Activated naive CD4-positive, alpha-beta T cell treated with anti-CD3 and anti-CD28 coated beads, Interleukin-2, amount 50 U/mL, for 24 hours (primary cell): ENCODE data around the gene PRND.
A peak's percentile ranks its signal among the peaks of the same experiment; 100 is the strongest.
"Not testable (repeated sequence)": the region's sequence is repeated elsewhere in the genome, so short reads cannot be mapped to it uniquely, and the experiment has no call there.

Source experiments
- H3K27ac Mint-ChIP-seq: one replicate; pipeline ENCODE4 v1.8.0; 2021; ENCODE audit warnings: mild to moderate bottlenecking, mixed read lengths
- H3K27me3 Mint-ChIP-seq: one replicate; pipeline ENCODE4 v1.8.0; 2021; ENCODE audit warnings: mixed read lengths
- H3K36me3 Mint-ChIP-seq: one replicate; pipeline ENCODE4 v1.8.0; 2021; ENCODE audit warnings: mixed read lengths
- H3K4me1 Mint-ChIP-seq: one replicate; pipeline ENCODE4 v1.8.0; 2021; ENCODE audit warnings: mixed read lengths
- H3K4me3 Mint-ChIP-seq: one replicate; pipeline ENCODE4 v1.8.0; 2021; ENCODE audit warnings: mild to moderate bottlenecking, mixed read lengths
- H3K9me3 Mint-ChIP-seq: one replicate; pipeline ENCODE4 v1.8.0; 2021; ENCODE audit warnings: mixed read lengths

The PRND gene

GRCh38 chr20:4720041-4720976, 1.4 kb upstream of the PRND start:
- H3K36me3 Mint-ChIP-seq = no peaks in the 10 kb centered on the region
- H3K4me3 Mint-ChIP-seq = no peak overlapping the region
- H3K27ac Mint-ChIP-seq = no peak overlapping the region
- peaks cover 8% of the 10 kb centered on the region for H3K4me1 Mint-ChIP-seq
- no peaks in the 10 kb centered on the region for H3K9me3 Mint-ChIP-seq
- H3K27me3 Mint-ChIP-seq = no peaks in the 10 kb centered on the region

- no peaks in the 10 kb centered on the region for H3K9me3 Mint-ChIP-seq
Measured at GRCh38 chr20:4720977-4721349, 746 bp upstream of the PRND start.

GRCh38 chr20:4722571-4722970, 862 bp downstream of the PRND start:
- no peaks in the 10 kb centered on the region for H3K9me3 Mint-ChIP-seq
- peaks cover 20% of the 10 kb centered on the region for H3K4me1 Mint-ChIP-seq
- H3K27me3 Mint-ChIP-seq = no peaks in the 10 kb centered on the region
- H3K4me3 Mint-ChIP-seq = no peak overlapping the region
- no peak overlapping the region for H3K27ac Mint-ChIP-seq
- no peaks in the 10 kb centered on the region for H3K36me3 Mint-ChIP-seq

More at GRCh38 chr20:4720977-4721349, 746 bp upstream of the PRND start:
- Mint-ChIP-seq H3K27ac (no peak overlapping the region), H3K36me3 (no peaks in the 10 kb centered on the region), H3K27me3 (no peaks in the 10 kb centered on the region), H3K4me3 (no peak overlapping the region), H3K4me1 (peaks cover 8% of the 10 kb centered on the region)

- no peaks in the 10 kb centered on the region for H3K9me3 Mint-ChIP-seq
- no peak overlapping the region for H3K4me3 Mint-ChIP-seq
- H3K27me3 Mint-ChIP-seq = no peaks in the 10 kb centered on the region
- peaks cover 20% of the 10 kb centered on the region for H3K4me1 Mint-ChIP-seq
- H3K27ac Mint-ChIP-seq = no peak overlapping the region
- H3K36me3 Mint-ChIP-seq = no peaks in the 10 kb centered on the region
Measured at GRCh38 chr20:4722993-4723392, 1.3 kb downstream of the PRND start.

- H3K9me3 Mint-ChIP-seq, H3K4me3 Mint-ChIP-seq, H3K36me3 Mint-ChIP-seq, H3K27ac Mint-ChIP-seq, H3K27me3 Mint-ChIP-seq: not testable (repeated sequence)
- H3K4me1 Mint-ChIP-seq = peaks cover 24% of the 10 kb centered on the region
Measured at GRCh38 chr20:4723553-4723952, 1.8 kb downstream of the PRND start.

GRCh38 chr20:4724459-4725262, 3.0 kb downstream of the PRND start:
- Mint-ChIP-seq H3K9me3 (no peaks in the 10 kb centered on the region), H3K27me3 (no peaks in the 10 kb centered on the region), H3K27ac (no peak overlapping the region), H3K4me1 (peaks cover 24% of the 10 kb centered on the region), H3K4me3 (no peak overlapping the region), H3K36me3 (no peaks in the 10 kb centered on the region)

- Mint-ChIP-seq H3K27me3 (no peaks in the 10 kb centered on the region), H3K9me3 (no peaks in the 10 kb centered on the region), H3K36me3 (no peaks in the 10 kb centered on the region), H3K4me3 (no peak overlapping the region), H3K4me1 (peaks cover 24% of the 10 kb centered on the region), H3K27ac (no peak overlapping the region)
Measured at GRCh38 chr20:4725263-4725550, 3.5 kb downstream of the PRND start.

GRCh38 chr20:4726710-4727397, 5.1 kb downstream of the PRND start:
- peaks cover 16% of the 10 kb centered on the region for H3K4me1 Mint-ChIP-seq
- H3K9me3 Mint-ChIP-seq = no peaks in the 10 kb centered on the region
- no peaks in the 10 kb centered on the region for H3K36me3 Mint-ChIP-seq
- H3K27ac Mint-ChIP-seq = peak overlapping the region; percentile 44
- no peaks in the 10 kb centered on the region for H3K27me3 Mint-ChIP-seq
- H3K4me3 Mint-ChIP-seq = peak overlapping the region; percentile 54

- Mint-ChIP-seq H3K27ac (no peak overlapping the region), H3K9me3 (no peaks in the 10 kb centered on the region), H3K27me3 (peaks cover 6% of the 10 kb centered on the region), H3K4me1 (peaks cover 16% of the 10 kb centered on the region), H3K4me3 (no peak overlapping the region), H3K36me3 (no peaks in the 10 kb centered on the region)
Measured at GRCh38 chr20:4728120-4728760, 6.5 kb downstream of the PRND start.

GRCh38 chr20:4729265-4729664, 7.6 kb downstream of the PRND start:
- Mint-ChIP-seq H3K36me3 (no peaks in the 10 kb centered on the region), H3K9me3 (no peaks in the 10 kb centered on the region), H3K27me3 (peaks cover 10% of the 10 kb centered on the region), H3K27ac (no peak overlapping the region), H3K4me3 (no peak overlapping the region), H3K4me1 (peaks cover 16% of the 10 kb centered on the region)

GRCh38 chr20:4730780-4731179, 9.1 kb downstream of the PRND start:
- Mint-ChIP-seq H3K27ac (no peak overlapping the region), H3K9me3 (no peaks in the 10 kb centered on the region), H3K4me3 (no peak overlapping the region), H3K4me1 (peaks cover 16% of the 10 kb centered on the region), H3K36me3 (no peaks in the 10 kb centered on the region), H3K27me3 (peaks cover 13% of the 10 kb centered on the region)

GRCh38 chr20:4736875-4737274, 15.2 kb downstream of the PRND start:
- H3K4me1 Mint-ChIP-seq = no peaks in the 10 kb centered on the region
- H3K36me3 Mint-ChIP-seq = no peaks in the 10 kb centered on the region
- no peak overlapping the region for H3K27ac Mint-ChIP-seq
- no peak overlapping the region for H3K4me3 Mint-ChIP-seq
- peaks cover 19% of the 10 kb centered on the region for H3K27me3 Mint-ChIP-seq
- no peaks in the 10 kb centered on the region for H3K9me3 Mint-ChIP-seq

GRCh38 chr20:4737857-4738627, 16.3 kb downstream of the PRND start:
- Mint-ChIP-seq H3K4me1 (no peaks in the 10 kb centered on the region), H3K27me3 (peaks cover 14% of the 10 kb centered on the region), H3K9me3 (no peaks in the 10 kb centered on the region), H3K4me3 (no peak overlapping the region), H3K36me3 (no peaks in the 10 kb centered on the region), H3K27ac (no peak overlapping the region)

GRCh38 chr20:4740774-4741431, 19.2 kb downstream of the PRND start:
- H3K9me3 Mint-ChIP-seq = no peaks in the 10 kb centered on the region
- H3K27ac Mint-ChIP-seq = no peak overlapping the region

More at GRCh38 chr20:4740774-4741431, 19.2 kb downstream of the PRND start:
- Mint-ChIP-seq H3K27me3 (peaks cover 5% of the 10 kb centered on the region), H3K4me1 (no peaks in the 10 kb centered on the region), H3K36me3 (no peaks in the 10 kb centered on the region), H3K4me3 (no peak overlapping the region)
